CD4-positive, alpha-beta memory T cell (primary cell): ENCODE data around the gene OTULIN. TPM values are rescaled to one million over a fixed set of nuclear protein-coding genes. Genes with fewer than 3 reads are reported as not detected.

Source experiments
- CTCF ChIA-PET: fragments of 350-600 bp; sonication (Branson Sonifier 250); formaldehyde crosslinking; loops from one replicate; lab custom pipeline; 2021; ENCODE audit warnings: inconsistent platforms; ENCODE audit not compliant: partially characterized antibody; lab: Charles Lee
- POLR2A ChIA-PET: fragments of 350-600 bp; sonication (Branson Sonifier 250); formaldehyde crosslinking; loops from one replicate; lab custom pipeline; 2021; ENCODE audit not compliant: partially characterized antibody; lab: Charles Lee
- DNase-seq, 5 donors: peaks; one replicate each; pipeline versions ENCODE4 v3.0.0 to v3.0.0-alpha.2; 2020 to 2022; ENCODE audit warnings: mixed read lengths in 1 of 5
- H3K27ac ChIP-seq: one replicate; pipeline ENCODE4 v1.7.0; 2013; ENCODE audit warnings: low read depth, low read length
- H3K27me3 ChIP-seq: 2 replicates; pipeline ENCODE4 v1.7.0; 2013; ENCODE audit warnings: mild to moderate bottlenecking, low read length, moderate library complexity; ENCODE audit not compliant: insufficient read depth
- H3K36me3 ChIP-seq: 2 replicates; pipeline ENCODE4 v1.7.0; 2013; ENCODE audit warnings: mild to moderate bottlenecking, low read length, moderate library complexity; ENCODE audit not compliant: insufficient read depth
- H3K4me1 ChIP-seq: 2 replicates; pipeline ENCODE4 v1.7.0; 2013; ENCODE audit warnings: mild to moderate bottlenecking, low read length, moderate library complexity; ENCODE audit not compliant: insufficient read depth
- H3K4me3 ChIP-seq, 2 donors: one replicate each; pipeline ENCODE4 v1.7.0; 2013; ENCODE audit warnings: low read length in 2 of 2, mild to moderate bottlenecking in 1 of 2
- H3K9me3 ChIP-seq, 2 donors: one replicate each; pipeline ENCODE4 v1.7.0; 2013; ENCODE audit warnings: low read length in 2 of 2, control low read depth in 1 of 2; ENCODE audit not compliant: control insufficient read depth in 1 of 2
- H3K27ac Mint-ChIP-seq, 7 donors: one replicate each; pipeline ENCODE4 v1.8.0; 2020 to 2021; ENCODE audit warnings: mixed read lengths in 7 of 7, mild to moderate bottlenecking in 6 of 7, inconsistent platforms in 3 of 7, moderate library complexity in 3 of 7
- H3K27me3 Mint-ChIP-seq, 2 donors: one replicate each; pipeline ENCODE4 v1.8.0; 2020 to 2021; ENCODE audit warnings: mixed read lengths in 2 of 2
- H3K36me3 Mint-ChIP-seq, 2 donors: one replicate each; pipeline ENCODE4 v1.8.0; 2020 to 2021; ENCODE audit warnings: mixed read lengths in 2 of 2, inconsistent platforms in 1 of 2, mild to moderate bottlenecking in 1 of 2
- H3K4me1 Mint-ChIP-seq, 4 donors: one replicate each; pipeline ENCODE4 v1.8.0; 2020 to 2021; ENCODE audit warnings: mixed read lengths in 4 of 4, mild to moderate bottlenecking in 1 of 4
- H3K4me3 Mint-ChIP-seq, 8 donors: one replicate each; pipeline ENCODE4 v1.8.0; 2020 to 2021; ENCODE audit warnings: mixed read lengths in 8 of 8, mild to moderate bottlenecking in 7 of 8, moderate library complexity in 6 of 8, inconsistent platforms in 3 of 8
- H3K9me3 Mint-ChIP-seq, 8 donors: one replicate each; pipeline ENCODE4 v1.8.0; 2020 to 2021; ENCODE audit warnings: mixed read lengths in 8 of 8, mild to moderate bottlenecking in 5 of 8, inconsistent platforms in 3 of 8, moderate library complexity in 1 of 8
- intact Hi-C: fragments of 100-400 bp; cut with micrococcal nuclease; formaldehyde crosslinking; loops from one replicate; pipeline ENCODE4 v1.15.1; 2023
- polyA plus RNA-seq, 2 donors: library from polyadenylated mRNA; unstranded; fragments of 300-500 nt; fragmentation: Illumina TruSeq; gene quantifications; one replicate each; pipeline ENCODE4 v1.2.3, GENCODE V29; 2021
- total RNA-seq, 2 experiments: library from RNA; stranded (reverse); gene quantifications; one replicate each; pipeline ENCODE4 v1.2.3, GENCODE V29; 2021

Gene OTULIN
- total and polyA plus RNA-seq, 4 experiments from 2014 or later = 12.1 to 69.0 (median 39.9) TPM

DNA sequence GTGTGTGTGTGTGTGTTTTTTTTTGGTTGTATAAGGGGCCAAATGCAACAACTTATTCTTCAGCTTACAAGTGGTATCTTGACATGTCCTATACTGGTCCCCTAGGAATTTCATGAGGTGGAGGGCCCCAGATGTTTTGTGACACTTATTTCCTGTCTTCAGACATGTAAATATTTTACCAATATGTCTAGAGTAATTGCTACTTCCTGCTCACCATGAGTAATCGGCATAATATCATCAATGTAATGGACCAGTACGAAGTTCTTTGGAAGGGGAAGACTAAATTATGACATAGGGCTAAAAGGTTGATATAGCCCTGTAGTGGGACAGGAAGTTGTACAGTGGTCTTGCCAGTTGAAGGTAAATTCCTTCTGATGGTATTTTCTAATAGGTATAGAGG lies 3.7 kb upstream of the OTULIN start:
- Histone ChIP-seq H3K36me3 (no peaks in the 10 kb centered on the region), H3K4me3 (no peak overlapping the region), H3K9me3 (no peaks in the 10 kb centered on the region), H3K4me1 (peaks cover 24% of the 10 kb centered on the region), H3K27ac (no peak overlapping the region), H3K27me3 (no peaks in the 10 kb centered on the region)
- Mint-ChIP-seq H3K4me1 (peaks cover 21 to 46% (median 32%) of the 10 kb centered on the region in 4 donors), H3K36me3 (peaks cover 0 to 10% of the 10 kb centered on the region in 2 donors), H3K27ac (peak overlapping the region in 2 of 7 donors; percentile 29 to 83), H3K9me3 (no peaks in the 10 kb centered on the region), H3K27me3 (no peaks in the 10 kb centered on the region), H3K4me3 (peak overlapping the region in 1 of 8 donors; percentile 36)
- intact Hi-C loops = loop anchor here (10.0 kb wide), 1 partner anchor 516 kb away; the partner anchor contains the start of gene TRIO
- ChIA-PET CTCF (interaction anchor here (0.9 kb wide), 1 partner anchor 262 kb away, joined by 3 read pairs; no protein-coding TSS in a partner anchor), POLR2A (no interaction called here)
- DNase-seq = no peak

DNA sequence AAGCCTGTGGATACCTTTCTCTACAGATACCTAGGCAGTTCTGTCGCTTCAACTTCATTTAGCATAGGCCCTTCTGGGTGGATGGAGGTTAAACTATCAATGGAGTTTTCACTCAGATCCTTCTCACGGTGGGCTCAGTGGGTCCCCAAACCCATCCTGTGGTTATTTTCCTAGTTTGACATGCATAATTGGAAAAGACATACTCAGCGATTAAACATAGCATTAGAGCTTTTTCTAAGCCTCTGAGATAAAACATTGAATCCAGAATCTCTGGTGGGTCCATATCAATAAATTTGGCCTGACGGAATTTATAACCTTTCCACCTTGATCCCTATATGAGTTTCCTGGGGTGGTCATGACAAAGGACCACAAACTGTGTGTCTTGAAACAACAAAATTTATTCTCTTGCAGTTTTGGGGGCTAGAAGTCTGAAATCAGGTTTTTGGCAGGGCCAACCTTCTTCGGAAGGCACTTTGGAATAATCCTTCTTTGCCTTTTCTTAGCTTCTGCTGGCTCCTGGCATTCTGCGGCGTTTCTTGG lies 1.7 kb upstream of the OTULIN start:
- peaks cover 0 to 12% of the 10 kb centered on the region in 2 donors for H3K36me3 Mint-ChIP-seq
- Histone ChIP-seq H3K27ac (no peak overlapping the region), H3K4me3 (no peak overlapping the region), H3K27me3 (no peaks in the 10 kb centered on the region), H3K9me3 (no peaks in the 10 kb centered on the region), H3K4me1 (peaks cover 44% of the 10 kb centered on the region), H3K36me3 (no peaks in the 10 kb centered on the region)
- H3K27me3 Mint-ChIP-seq = no peaks in the 10 kb centered on the region
- intact Hi-C loops = loop anchor here (10.0 kb wide), 1 partner anchor 518 kb away; the partner anchor contains the start of gene TRIO
- no peak for DNase-seq
- H3K4me3 Mint-ChIP-seq = peak overlapping the region in 4 of 8 donors; percentile 14 to 96 (median 94)
- no peaks in the 10 kb centered on the region for H3K9me3 Mint-ChIP-seq
- POLR2A ChIA-PET = interaction anchor here (2.1 to 3.3 kb wide), 2 partner anchors 67 to 80 kb away, joined by 5 to 13 read pairs; no protein-coding TSS in a partner anchor
- CTCF ChIA-PET = interaction anchor here (1.0 to 1.6 kb wide), 2 partner anchors 14 to 46 kb away, joined by 3 to 6 read pairs; no protein-coding TSS in a partner anchor
- H3K4me1 Mint-ChIP-seq = peaks cover 37 to 62% (median 48%) of the 10 kb centered on the region in 4 donors
- H3K27ac Mint-ChIP-seq = peak overlapping the region; percentile 43 to 99 (median 93)

DNA sequence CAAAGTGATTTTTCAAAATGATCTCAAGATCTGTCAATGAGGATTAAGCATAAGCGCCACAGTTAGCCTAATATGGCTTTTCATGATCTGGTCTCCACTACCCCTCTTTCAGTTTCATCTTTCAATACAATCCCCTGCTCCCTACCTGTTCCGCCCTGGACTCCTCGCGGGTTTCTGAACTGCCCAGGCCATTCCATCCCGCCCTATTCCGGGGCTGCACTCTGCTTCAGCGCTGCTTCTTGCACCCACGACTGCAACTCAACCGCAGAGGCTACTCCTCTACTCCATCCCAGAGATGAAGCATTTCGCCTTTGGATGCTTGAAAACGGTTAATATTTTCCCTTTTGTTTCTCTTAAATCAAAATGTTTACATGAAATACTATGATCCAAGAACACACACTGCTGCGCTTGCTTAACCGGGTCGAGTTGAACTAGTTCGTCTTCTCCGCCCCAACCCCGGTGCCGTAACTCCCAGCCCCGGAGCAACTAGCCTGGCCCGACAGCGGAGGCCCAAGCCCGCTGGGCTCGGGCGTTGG lies 716 bp upstream of the OTULIN start:
- no peaks in the 10 kb centered on the region for H3K27me3 Mint-ChIP-seq
- H3K9me3 Mint-ChIP-seq = no peaks in the 10 kb centered on the region
- Histone ChIP-seq H3K4me3 (peak overlapping the region; percentile 54 to 62), H3K27me3 (no peaks in the 10 kb centered on the region), H3K27ac (peak overlapping the region; percentile 81), H3K36me3 (no peaks in the 10 kb centered on the region), H3K4me1 (peaks cover 54% of the 10 kb centered on the region), H3K9me3 (no peaks in the 10 kb centered on the region)
- H3K36me3 Mint-ChIP-seq = peaks cover 3 to 16% of the 10 kb centered on the region in 2 donors
- ChIA-PET CTCF (interaction anchor here (1.0 to 1.2 kb wide), 2 partner anchors 15 to 45 kb away, joined by 3 to 4 read pairs; no protein-coding TSS in a partner anchor), POLR2A (interaction anchor here (0.7 to 3.3 kb wide), 12 partner anchors 8 to 329 kb away, joined by 3 to 13 read pairs (median 5); no protein-coding TSS in a partner anchor)
- H3K4me3 Mint-ChIP-seq = peak overlapping the region; percentile 85 to 96 (median 92)
- DNase-seq = no peak
- peak overlapping the region; percentile 89 to 99 (median 93) for H3K27ac Mint-ChIP-seq
- peaks cover 44 to 72% (median 56%) of the 10 kb centered on the region in 4 donors for H3K4me1 Mint-ChIP-seq
- intact Hi-C loops = loop anchor here (2.0 to 10.0 kb wide), 3 partner anchors 43 to 519 kb away; partner anchors contain the start of gene TRIO

DNA sequence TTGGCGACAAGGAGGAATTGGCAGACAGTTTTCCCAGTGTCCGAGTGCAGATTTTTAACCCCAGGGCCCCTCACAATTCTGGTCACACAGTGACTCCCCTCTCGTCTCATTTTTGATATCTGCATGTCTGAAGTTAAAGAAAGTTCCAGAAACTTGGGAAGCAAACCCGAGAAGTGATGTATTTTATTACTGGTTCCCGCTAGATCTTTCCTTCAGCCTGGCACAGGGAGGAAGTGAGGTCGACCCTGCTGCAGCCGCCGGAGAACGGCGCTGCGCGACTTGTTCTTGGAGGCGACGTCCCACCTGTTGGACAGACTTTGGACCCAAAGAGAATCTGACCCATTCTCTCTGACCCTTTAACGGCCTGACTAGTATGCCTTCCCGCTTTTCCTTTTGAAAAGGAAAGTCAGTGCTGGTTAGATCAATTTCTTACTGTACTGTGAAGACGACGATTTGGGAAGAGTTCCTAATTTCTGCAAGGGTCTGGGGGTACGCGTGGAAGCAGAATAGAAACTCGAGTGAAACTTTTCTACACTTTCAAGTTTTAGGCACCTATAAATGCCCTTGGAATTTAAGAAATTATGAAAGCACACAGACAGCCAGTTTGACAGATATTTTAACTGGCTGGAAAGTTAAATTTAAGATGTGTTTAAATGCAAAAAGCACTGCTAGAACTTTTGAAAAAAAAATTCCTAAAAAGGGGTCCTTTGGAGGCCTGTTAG lies 744 bp downstream of the OTULIN start:
- CTCF ChIA-PET = interaction anchor here (1.3 to 2.0 kb wide), 3 partner anchors 11 to 82 kb away, joined by 3 to 11 read pairs (median 5); no protein-coding TSS in a partner anchor
- peak overlapping the region; percentile 54 to 80 for H3K4me3 ChIP-seq
- Mint-ChIP-seq H3K4me3 (peak overlapping the region; percentile 82 to 98 (median 96)), H3K9me3 (no peaks in the 10 kb centered on the region), H3K4me1 (peaks cover 45 to 75% (median 62%) of the 10 kb centered on the region in 4 donors), H3K27me3 (no peaks in the 10 kb centered on the region), H3K36me3 (peaks cover 3 to 16% of the 10 kb centered on the region in 2 donors), H3K27ac (peak overlapping the region; percentile 83 to 97 (median 95))
- H3K36me3 ChIP-seq = no peaks in the 10 kb centered on the region
- H3K4me1 ChIP-seq = peaks cover 68% of the 10 kb centered on the region
- POLR2A ChIA-PET = interaction anchor here (1.6 to 2.7 kb wide), 5 partner anchors 9 to 328 kb away, joined by 5 to 8 read pairs (median 5); no protein-coding TSS in a partner anchor
- H3K27me3 ChIP-seq = no peaks in the 10 kb centered on the region
- H3K27ac ChIP-seq = peak overlapping the region; percentile 81
- peak in 3 of 5 donors; percentile 17 to 28 (median 22) for DNase-seq
- no peaks in the 10 kb centered on the region for H3K9me3 ChIP-seq
- intact Hi-C loops = loop anchor here (2.0 to 10.0 kb wide), 5 partner anchors 42 to 520 kb away; partner anchors contain the start of genes ANKH and TRIO

DNA sequence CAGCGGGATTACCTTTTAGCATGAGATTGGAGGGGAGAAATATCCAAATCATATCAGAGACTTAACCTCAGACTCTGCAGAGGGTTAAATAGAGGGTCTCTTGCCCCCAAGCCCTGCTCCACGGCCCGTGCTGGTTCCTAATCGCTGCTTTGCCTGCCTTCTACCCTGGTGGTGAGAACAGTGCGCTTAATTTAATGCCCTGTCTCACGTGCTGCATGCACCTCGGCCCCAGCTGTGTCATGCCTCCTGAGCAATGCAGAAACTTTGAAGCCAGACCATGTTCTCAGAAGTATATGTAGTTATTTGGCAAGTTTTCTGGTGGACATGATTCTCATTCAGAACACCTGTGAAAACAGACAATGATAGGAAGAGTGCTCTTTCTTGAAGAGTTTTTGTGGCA lies 1.4 kb downstream of the OTULIN start:
- H3K9me3 Mint-ChIP-seq = no peaks in the 10 kb centered on the region
- Histone ChIP-seq H3K9me3 (no peaks in the 10 kb centered on the region), H3K4me1 (peaks cover 75% of the 10 kb centered on the region), H3K27me3 (no peaks in the 10 kb centered on the region), H3K27ac (peak overlapping the region; percentile 81), H3K4me3 (peak overlapping the region; percentile 54 to 80), H3K36me3 (no peaks in the 10 kb centered on the region)
- H3K36me3 Mint-ChIP-seq = peaks cover 3 to 16% of the 10 kb centered on the region in 2 donors
- intact Hi-C loops = loop anchor here (1.0 to 10.0 kb wide), 6 partner anchors 10 to 521 kb away; partner anchors contain the start of genes ANKH and TRIO
- peak; percentile 38 to 80 (median 50) for DNase-seq
- no peaks in the 10 kb centered on the region for H3K27me3 Mint-ChIP-seq
- CTCF ChIA-PET = interaction anchor here (0.6 to 2.1 kb wide), 8 partner anchors 9 to 83 kb away, joined by 3 to 15 read pairs (median 4); no protein-coding TSS in a partner anchor
- H3K4me3 Mint-ChIP-seq = peak overlapping the region; percentile 82 to 98 (median 96)
- H3K4me1 Mint-ChIP-seq = peaks cover 43 to 76% (median 62%) of the 10 kb centered on the region in 4 donors
- POLR2A ChIA-PET = interaction anchor here (1.3 to 2.7 kb wide), 4 partner anchors 10 to 83 kb away, joined by 3 to 8 read pairs (median 4); no protein-coding TSS in a partner anchor
- peak overlapping the region; percentile 83 to 96 (median 92) for H3K27ac Mint-ChIP-seq

DNA sequence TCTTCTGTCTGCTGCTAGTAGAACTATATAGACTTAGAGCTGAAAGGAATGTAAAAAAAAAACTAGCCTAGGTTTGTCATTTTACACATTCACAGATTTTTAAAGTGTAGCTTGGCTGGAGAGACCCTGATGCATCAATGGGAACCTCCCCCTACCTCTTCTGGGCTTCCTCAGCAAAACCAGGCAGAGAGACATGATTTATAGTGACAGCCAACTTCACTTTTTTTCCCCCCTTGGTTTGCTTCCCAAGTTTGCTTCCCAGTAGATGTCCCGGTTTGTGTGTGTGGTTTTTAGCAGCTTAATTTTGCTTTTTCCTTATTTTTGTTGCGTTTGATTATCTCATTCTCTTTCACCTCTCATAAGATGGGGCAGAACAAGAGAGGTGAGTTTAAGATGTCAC lies 1.8 kb downstream of the OTULIN start:
- intact Hi-C loops = loop anchor here (1.0 to 10.0 kb wide), 4 partner anchors 10 to 522 kb away; partner anchors contain the start of genes ANKH and TRIO
- Mint-ChIP-seq H3K4me1 (peaks cover 45 to 79% (median 64%) of the 10 kb centered on the region in 4 donors), H3K27ac (peak overlapping the region; percentile 83 to 96 (median 92)), H3K4me3 (peak overlapping the region; percentile 82 to 98 (median 96)), H3K27me3 (no peaks in the 10 kb centered on the region), H3K9me3 (no peaks in the 10 kb centered on the region), H3K36me3 (peaks cover 3 to 17% of the 10 kb centered on the region in 2 donors)
- Histone ChIP-seq H3K36me3 (no peaks in the 10 kb centered on the region), H3K27ac (peak overlapping the region; percentile 81), H3K27me3 (no peaks in the 10 kb centered on the region), H3K4me1 (peaks cover 79% of the 10 kb centered on the region), H3K9me3 (no peaks in the 10 kb centered on the region), H3K4me3 (peak overlapping the region; percentile 54 to 80)
- CTCF ChIA-PET = interaction anchor here (0.6 to 2.1 kb wide), 9 partner anchors 10 to 83 kb away, joined by 3 to 15 read pairs (median 5); no protein-coding TSS in a partner anchor
- POLR2A ChIA-PET = interaction anchor here (0.6 to 2.7 kb wide), 5 partner anchors 10 to 84 kb away, joined by 3 to 8 read pairs (median 4); no protein-coding TSS in a partner anchor
- DNase-seq = no peak
